ENCODE measurements around the gene COL6A3.

COL6A3 gene

GRCh38 chr2:237294460-237294859 is 119.5 kb downstream of the COL6A3 start:
- DNase-seq (ENCODE audit: low read depth in 2 of 2): no peak

GRCh38 chr2:237293978-237294377 is 120.0 kb downstream of the COL6A3 start:
- no peak for DNase-seq (ENCODE audit: low read depth in 2 of 2)

- DNase-seq (ENCODE audit: low read depth in 2 of 2): no peak
Observed at GRCh38 chr2:237291138-237291792, 122.7 kb downstream of the COL6A3 start.

DNA sequence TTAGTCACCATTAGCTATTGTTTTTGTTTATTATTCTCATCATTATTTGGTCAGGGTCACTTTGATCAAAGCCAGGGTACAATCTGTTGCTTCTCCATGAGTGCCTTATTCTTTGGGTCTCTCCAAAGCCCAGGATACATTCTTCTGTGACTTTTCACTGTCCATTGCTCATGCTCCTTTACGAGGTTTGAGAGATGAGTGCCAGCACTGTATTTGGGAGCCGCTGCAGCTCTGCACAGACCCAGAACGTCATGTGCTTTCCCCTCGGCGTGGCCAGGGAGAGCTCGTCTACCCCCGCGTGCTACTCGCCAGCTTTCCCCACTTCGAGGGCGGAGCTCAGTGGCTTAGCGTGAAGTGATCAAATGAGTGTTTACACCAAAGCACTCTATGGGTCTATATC is 123.7 kb downstream of the COL6A3 start:
- no peak for DNase-seq (ENCODE audit: low read depth in 2 of 2)

- DNase-seq (ENCODE audit: low read depth in 2 of 2): no peak
Observed at GRCh38 chr2:237289139-237289538, 124.8 kb downstream of the COL6A3 start.

- DNase-seq (ENCODE audit: low read depth in 2 of 2): no peak
Observed at GRCh38 chr2:237287872-237288271, 126.1 kb downstream of the COL6A3 start.

DNA sequence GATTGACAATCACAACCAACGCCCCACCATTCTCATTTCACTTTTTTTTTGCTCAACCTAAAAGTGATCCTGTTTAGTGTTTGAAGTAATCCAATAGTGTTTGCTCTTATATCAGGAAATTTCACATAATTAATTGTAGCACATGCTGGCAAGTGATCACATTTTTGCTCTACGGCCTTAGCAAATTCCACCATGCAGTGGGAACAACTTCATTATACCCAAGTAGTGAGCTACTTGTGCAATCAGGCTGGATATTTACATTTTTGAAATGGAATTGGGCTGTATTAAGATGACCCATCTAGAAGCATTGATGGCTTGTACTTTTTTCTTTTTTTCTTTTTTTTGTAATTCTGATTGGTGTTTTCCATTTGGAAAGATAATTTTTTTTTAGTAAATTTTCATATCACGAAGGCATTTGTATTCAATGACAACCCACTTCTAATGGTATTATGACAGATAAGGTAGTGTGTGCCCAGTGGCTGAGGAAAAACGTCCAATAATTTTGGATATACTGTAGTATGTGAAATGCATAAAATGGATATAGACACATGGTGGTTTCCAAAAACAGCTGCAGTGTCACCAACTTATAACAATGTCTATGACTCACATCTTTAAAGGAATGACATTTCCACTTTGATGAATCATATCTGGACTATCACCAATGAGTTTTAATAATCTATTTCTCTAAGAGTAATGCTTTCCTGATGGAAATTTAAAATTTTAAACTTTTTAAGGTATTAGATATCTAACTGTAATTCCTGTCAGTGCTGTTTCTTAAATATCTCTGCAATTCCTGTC is 130.6 kb downstream of the COL6A3 start:
- no peak for DNase-seq (ENCODE audit: low read depth in 2 of 2)

GRCh38 chr2:237282568-237283128 is 131.3 kb downstream of the COL6A3 start:
- DNase-seq (ENCODE audit: low read depth in 2 of 2): no peak

DNA sequence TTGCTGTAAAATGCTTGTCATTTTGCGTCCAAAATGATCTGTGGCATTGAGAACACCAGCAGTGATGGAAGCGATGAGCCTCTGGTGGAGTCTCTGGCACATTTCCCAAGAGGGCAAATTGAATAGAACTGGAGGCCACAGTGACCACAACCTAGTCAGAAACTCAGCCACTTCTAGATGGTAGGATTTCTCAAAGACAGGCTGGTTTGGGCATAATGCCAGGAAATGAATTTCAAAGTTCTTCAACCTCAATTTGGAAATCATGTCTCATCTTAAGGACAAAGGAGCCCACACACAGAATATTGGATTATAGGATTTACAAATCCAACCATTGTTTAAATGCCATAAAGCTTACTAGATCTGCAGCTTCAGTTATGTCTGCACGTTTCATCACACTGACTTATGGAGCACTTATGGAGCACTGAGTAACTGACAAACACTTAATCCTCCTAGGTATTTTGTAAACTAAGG is 132.1 kb downstream of the COL6A3 start:
- no peak for DNase-seq (ENCODE audit: low read depth in 2 of 2)

GRCh38 chr2:237280939-237281338 is 133.0 kb downstream of the COL6A3 start:
- DNase-seq (ENCODE audit: low read depth in 2 of 2): no peak

GRCh38 chr2:237280229-237280628 is 133.7 kb downstream of the COL6A3 start:
- no peak for DNase-seq (ENCODE audit: low read depth in 2 of 2)

- no peak for DNase-seq (ENCODE audit: low read depth in 2 of 2)
Observed at GRCh38 chr2:237279012-237279768, 134.8 kb downstream of the COL6A3 start.

- DNase-seq (ENCODE audit: low read depth in 2 of 2): no peak
Observed at GRCh38 chr2:237278568-237278967, 135.4 kb downstream of the COL6A3 start.

GRCh38 chr2:237276716-237277490 is 137.1 kb downstream of the COL6A3 start:
- DNase-seq (ENCODE audit: low read depth in 2 of 2): no peak
